Natural killer cell (primary cell): ENCODE results near the gene DNAH10. TPM values are rescaled to one million over a fixed set of nuclear protein-coding genes. Genes with fewer than 3 reads are reported as not detected.

ENCODE experiments used
- total RNA-seq, 4 donors: library from RNA; stranded (reverse); fragments of 120-200 nt in 1 of 4; gene quantifications; one replicate each; pipeline versions ENCODE4 v1.2.3 to v1.2.4, GENCODE V29; 2013 to 2022

The DNAH10 gene
- total RNA-seq, 3 donors from 2014 or later (not counting 1 experiment from before 2014, with no cell fraction given) = 0.43 to 1.7 (median 0.94) TPM

Other genes starting within 250 kb of the DNAH10 start
- gene RILPL1, start 228.6 kb upstream of the DNAH10 start, total RNA-seq = 1 to 10 TPM; 1.3 to 2.7 (median 1.5) TPM
- gene TMED2, start 177.7 kb upstream of the DNAH10 start, total RNA-seq = 100 to 1,000 TPM; 107 to 134 (median 113) TPM
- 10 to 100 TPM; 25.9 to 42.7 (median 41.5) TPM for gene DDX55, start 160.2 kb upstream of the DNAH10 start, total RNA-seq
- gene EIF2B1, start 128.6 kb upstream of the DNAH10 start, total RNA-seq = 10 to 100 TPM; 50.5 to 55.7 (median 51.0) TPM
- 10 to 100 TPM; 12.8 to 21.3 (median 21.2) TPM for gene GTF2H3, start 128.5 kb upstream of the DNAH10 start, total RNA-seq
- 1 to 10 TPM; 3.2 to 7.3 (median 4.6) TPM for gene TCTN2, start 91.2 kb upstream of the DNAH10 start, total RNA-seq
- 10 to 100 TPM; 47.7 to 69.5 (median 56.5) TPM for gene ATP6V0A2, start 49.9 kb upstream of the DNAH10 start, total RNA-seq
- 10 to 100 TPM; 37.6 to 42.4 (median 39.1) TPM for gene CCDC92, start 210.5 kb downstream of the DNAH10 start, total RNA-seq
- 10 to 100 TPM; 36.0 to 47.3 (median 46.9) TPM for gene ZNF664, start 210.9 kb downstream of the DNAH10 start, total RNA-seq